ENCODE data around the gene SORCS3. TPM values are rescaled to one million over a fixed set of nuclear protein-coding genes. Genes with fewer than 3 reads are reported as not detected.

SORCS3 gene
- total RNA-seq, 1 experiment from 2014 or later: not detected

DNA sequence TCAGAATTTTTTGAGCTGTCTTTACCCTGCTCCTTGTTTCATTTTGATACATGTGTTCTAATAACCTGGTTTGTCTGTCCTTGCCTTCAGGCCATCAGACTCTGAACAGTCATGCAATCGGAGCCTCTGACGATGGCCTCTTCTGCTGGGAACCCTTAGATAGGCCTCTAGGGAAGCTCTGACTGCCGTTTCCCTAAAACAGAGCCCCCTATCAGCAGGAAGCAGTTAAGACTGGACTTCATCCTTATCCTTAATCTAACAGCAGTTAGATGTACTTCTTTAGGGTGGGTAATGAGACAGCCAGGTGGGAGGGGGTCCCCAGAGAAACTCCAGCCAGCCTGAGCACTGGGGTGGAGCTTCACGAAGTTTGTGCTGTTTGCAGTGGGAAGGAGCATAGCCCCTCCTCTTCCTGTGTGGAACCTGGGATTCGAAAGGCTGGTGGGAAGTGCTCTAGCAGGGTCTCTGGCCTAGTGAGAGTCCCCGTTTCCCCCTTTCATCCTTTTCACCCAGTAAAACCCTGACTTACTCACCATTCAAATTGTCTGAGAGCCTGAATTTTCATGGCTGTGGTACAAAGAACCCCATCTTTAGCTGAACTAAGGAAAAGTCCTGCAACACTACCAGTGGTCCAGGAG lies 28.4 kb upstream of the SORCS3 start:
- ATAC-seq (no peak), DNase-seq (ENCODE audit: low read depth, low spot score) (no peak)
- CTCF ChIA-PET: no interaction called here
- Histone ChIP-seq H3K27ac (ENCODE audit: low read length) (no peak overlapping the region), H3K9me3 (ENCODE audit: control insufficient read depth, insufficient read depth, low read depth, low read length) (no peaks in the 10 kb centered on the region), H3K36me3 (ENCODE audit: control insufficient read depth, insufficient read depth, low read length) (no peaks in the 10 kb centered on the region), H3K4me1 (ENCODE audit: control insufficient read depth, insufficient read depth, low read length) (no peaks in the 10 kb centered on the region), H3K27me3 (ENCODE audit: control insufficient read depth, insufficient read depth, low read length) (no peaks in the 10 kb centered on the region; the same call in 1 of the 2 replicates), H3K4me3 (ENCODE audit: low read depth in 2 of 2, low read length in 2 of 2) (no peak overlapping the region)
- intact Hi-C loops (cut with micrococcal nuclease; ENCODE audit: unreplicated experiment): no loop called here
- TF ChIP-seq TCF7L2 (IDR thresholded peaks at IDR 0.05; ENCODE audit: low read depth, low read length): no peak
- TF ChIP-seq, protein P1, sequence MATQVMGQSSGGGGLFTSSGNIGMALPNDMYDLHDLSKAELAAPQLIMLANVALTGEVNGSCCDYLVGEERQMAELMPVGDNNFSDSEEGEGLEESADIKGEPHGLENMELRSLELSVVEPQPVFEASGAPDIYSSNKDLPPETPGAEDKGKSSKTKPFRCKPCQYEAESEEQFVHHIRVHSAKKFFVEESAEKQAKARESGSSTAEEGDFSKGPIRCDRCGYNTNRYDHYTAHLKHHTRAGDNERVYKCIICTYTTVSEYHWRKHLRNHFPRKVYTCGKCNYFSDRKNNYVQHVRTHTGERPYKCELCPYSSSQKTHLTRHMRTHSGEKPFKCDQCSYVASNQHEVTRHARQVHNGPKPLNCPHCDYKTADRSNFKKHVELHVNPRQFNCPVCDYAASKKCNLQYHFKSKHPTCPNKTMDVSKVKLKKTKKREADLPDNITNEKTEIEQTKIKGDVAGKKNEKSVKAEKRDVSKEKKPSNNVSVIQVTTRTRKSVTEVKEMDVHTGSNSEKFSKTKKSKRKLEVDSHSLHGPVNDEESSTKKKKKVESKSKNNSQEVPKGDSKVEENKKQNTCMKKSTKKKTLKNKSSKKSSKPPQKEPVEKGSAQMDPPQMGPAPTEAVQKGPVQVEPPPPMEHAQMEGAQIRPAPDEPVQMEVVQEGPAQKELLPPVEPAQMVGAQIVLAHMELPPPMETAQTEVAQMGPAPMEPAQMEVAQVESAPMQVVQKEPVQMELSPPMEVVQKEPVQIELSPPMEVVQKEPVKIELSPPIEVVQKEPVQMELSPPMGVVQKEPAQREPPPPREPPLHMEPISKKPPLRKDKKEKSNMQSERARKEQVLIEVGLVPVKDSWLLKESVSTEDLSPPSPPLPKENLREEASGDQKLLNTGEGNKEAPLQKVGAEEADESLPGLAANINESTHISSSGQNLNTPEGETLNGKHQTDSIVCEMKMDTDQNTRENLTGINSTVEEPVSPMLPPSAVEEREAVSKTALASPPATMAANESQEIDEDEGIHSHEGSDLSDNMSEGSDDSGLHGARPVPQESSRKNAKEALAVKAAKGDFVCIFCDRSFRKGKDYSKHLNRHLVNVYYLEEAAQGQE (IDR thresholded peaks at IDR 0.05; ENCODE audit: insufficient read depth in 1 of 2, low read depth in 2 of 2, low read length in 1 of 2): no peak
- TF ChIP-seq SIN3A (IDR thresholded peaks at IDR 0.05; ENCODE audit: borderline replicate concordance, insufficient read depth, low read depth, low read length): no peak
- TF ChIP-seq, protein P2, sequence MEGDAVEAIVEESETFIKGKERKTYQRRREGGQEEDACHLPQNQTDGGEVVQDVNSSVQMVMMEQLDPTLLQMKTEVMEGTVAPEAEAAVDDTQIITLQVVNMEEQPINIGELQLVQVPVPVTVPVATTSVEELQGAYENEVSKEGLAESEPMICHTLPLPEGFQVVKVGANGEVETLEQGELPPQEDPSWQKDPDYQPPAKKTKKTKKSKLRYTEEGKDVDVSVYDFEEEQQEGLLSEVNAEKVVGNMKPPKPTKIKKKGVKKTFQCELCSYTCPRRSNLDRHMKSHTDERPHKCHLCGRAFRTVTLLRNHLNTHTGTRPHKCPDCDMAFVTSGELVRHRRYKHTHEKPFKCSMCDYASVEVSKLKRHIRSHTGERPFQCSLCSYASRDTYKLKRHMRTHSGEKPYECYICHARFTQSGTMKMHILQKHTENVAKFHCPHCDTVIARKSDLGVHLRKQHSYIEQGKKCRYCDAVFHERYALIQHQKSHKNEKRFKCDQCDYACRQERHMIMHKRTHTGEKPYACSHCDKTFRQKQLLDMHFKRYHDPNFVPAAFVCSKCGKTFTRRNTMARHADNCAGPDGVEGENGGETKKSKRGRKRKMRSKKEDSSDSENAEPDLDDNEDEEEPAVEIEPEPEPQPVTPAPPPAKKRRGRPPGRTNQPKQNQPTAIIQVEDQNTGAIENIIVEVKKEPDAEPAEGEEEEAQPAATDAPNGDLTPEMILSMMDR (IDR thresholded peaks at IDR 0.05): peak; percentile 12; the same call in 1 of the 2 replicates
- TF ChIP-seq POLR2AphosphoS5 (IDR thresholded peaks at IDR 0.05; ENCODE audit: low read depth, low read length): no peak
- in situ Hi-C loops (cut with HindIII; ENCODE audit: low pct_unique_long_range_greater_than_20kb, low sequenced_read_pairs): no loop called here
- POLR2A ChIA-PET: no interaction called here
- no TSS peak for BruUV-seq (replicated peaks)

DNA sequence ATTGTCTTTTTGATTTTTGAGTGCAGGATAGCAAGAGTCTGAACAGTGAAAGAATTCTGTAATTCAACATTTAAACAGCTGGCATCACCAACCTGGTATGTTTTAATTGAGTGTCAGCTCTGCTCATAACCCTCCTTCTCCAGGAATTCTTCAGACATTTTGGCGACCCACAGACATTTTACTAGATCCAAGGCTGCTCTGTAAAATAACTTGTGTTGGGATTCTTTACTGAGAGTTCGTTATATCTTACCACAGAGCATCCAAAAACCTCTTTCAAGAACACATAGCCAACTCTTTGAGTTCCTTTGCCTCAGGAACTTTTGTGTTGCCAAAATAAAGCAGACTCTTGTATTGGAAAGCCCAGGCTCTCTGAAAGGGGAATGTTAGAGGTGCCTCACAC lies 27.7 kb upstream of the SORCS3 start:
- H3K4me3 ChIP-seq (ENCODE audit: low read depth in 2 of 2, low read length in 2 of 2): no peak overlapping the region
- in situ Hi-C loops (cut with HindIII; ENCODE audit: low pct_unique_long_range_greater_than_20kb, low sequenced_read_pairs): no loop called here
- H3K27me3 ChIP-seq (ENCODE audit: control insufficient read depth, insufficient read depth, low read length): no peaks in the 10 kb centered on the region
- H3K27ac ChIP-seq (ENCODE audit: low read length): no peak overlapping the region
- no peak for DNase-seq (ENCODE audit: low read depth, low spot score)
- intact Hi-C loops (cut with micrococcal nuclease; ENCODE audit: unreplicated experiment): no loop called here
- BruUV-seq (replicated peaks): no TSS peak
- ChIA-PET CTCF (interaction anchor here (0.6 to 0.7 kb wide), 3 partner anchors 34 to 1813 kb away, joined by 3 to 4 read pairs (median 4); no protein-coding TSS in a partner anchor), POLR2A (no interaction called here)
- H3K36me3 ChIP-seq (ENCODE audit: control insufficient read depth, insufficient read depth, low read length): no peaks in the 10 kb centered on the region
- ATAC-seq: no peak
- H3K9me3 ChIP-seq (ENCODE audit: control insufficient read depth, insufficient read depth, low read depth, low read length): no peaks in the 10 kb centered on the region
- TF ChIP-seq TCF7L2 (IDR thresholded peaks at IDR 0.05; ENCODE audit: low read depth, low read length): no peak
- no peak for TF ChIP-seq POLR2AphosphoS5 (IDR thresholded peaks at IDR 0.05; ENCODE audit: low read depth, low read length)
- TF ChIP-seq, protein P2 (IDR thresholded peaks at IDR 0.05): no peak
- no peak for TF ChIP-seq SIN3A (IDR thresholded peaks at IDR 0.05; ENCODE audit: borderline replicate concordance, insufficient read depth, low read depth, low read length)
- TF ChIP-seq, protein P1 (IDR thresholded peaks at IDR 0.05; ENCODE audit: insufficient read depth in 1 of 2, low read depth in 2 of 2, low read length in 1 of 2): no peak
- no peaks in the 10 kb centered on the region for H3K4me1 ChIP-seq (ENCODE audit: control insufficient read depth, insufficient read depth, low read length)
